Pancreas (tissue), 10 donors: ENCODE data around the gene GPS1. TPM values are rescaled to one million over a fixed set of nuclear protein-coding genes. Genes with fewer than 3 reads are reported as not detected.
"Not testable (repeated sequence)": the region's sequence is repeated elsewhere in the genome, so short reads cannot be mapped to it uniquely, and the experiment has no call there.

Experiments used
- ATAC-seq, 4 donors: fragments of 200-7000 bp; cut with Tn5 transposase; one replicate each; pipeline versions ENCODE4 v1.8.0 to v1.9.1; 2020; ENCODE audit warnings: mild to moderate bottlenecking in 4 of 4, moderate library complexity in 4 of 4
- DNase-seq, 6 donors: peaks; one replicate each; pipeline ENCODE4 v3.0.0-alpha.2; 2020
- FAIRE-seq: peaks from 2 replicates; lab custom pipeline; 2012; peaks lifted over from hg19 to GRCh38; lab: Jason Lieb, UNC
- H3K27ac ChIP-seq, 4 donors: fragments of 200-600 bp; sonication (generic); 1 replicate in 3 of 4; 2 replicates in 1 of 4; pipeline versions ENCODE4 v1.5.0 to v1.8.0; 2020
- H3K27me3 ChIP-seq, 4 donors: fragments of 200-600 bp; one replicate each; pipeline ENCODE4 v1.8.0; 2021
- H3K36me3 ChIP-seq, 3 donors: fragments of 200-600 bp; sonication (generic) in 1 of 3; one replicate each; pipeline versions ENCODE4 v1.5.0 to v1.8.0; 2020 to 2021
- H3K4me1 ChIP-seq, 3 donors: fragments of 200-600 bp; one replicate each; pipeline ENCODE4 v1.8.0; 2021
- H3K4me3 ChIP-seq, 4 donors: fragments of 200-600 bp; sonication (generic) in 2 of 4; one replicate each; pipeline versions ENCODE4 v1.5.0 to v1.8.0; 2020 to 2021
- H3K9me3 ChIP-seq, 4 donors: fragments of 200-600 bp; one replicate each; pipeline ENCODE4 v1.8.0; 2021
- WGBS, 2 donors: extraction: QIAGEN DNeasy Blood & Tissue Kit; methylation state at CpG; one replicate each; pipeline ENCODE4 v1.1.7; 2013; 5-methylcytosine and 5-hydroxymethylcytosine counted together
- intact Hi-C, 3 donors: fragments of 100-400 bp; cut with DNase I; formaldehyde crosslinking; loops; one replicate each; pipeline versions ENCODE4 v1.11.1 to v1.14.2; 2022
- polyA plus RNA-seq, 2 donors: library from polyadenylated mRNA; stranded (reverse); fragments of 200-250 nt; gene quantifications; one replicate each; pipeline ENCODE4 v1.2.3, GENCODE V29; 2013
- total RNA-seq, 6 donors: library from RNA; stranded (reverse); fragmentation: NEBNext Ultra II Directional in 4 of 6; extraction: Animal tissue kit (Norgen Biotek cat#: 25700) in 4 of 6; gene quantifications; one replicate each; pipeline versions ENCODE4 v1.2.1 to v1.2.4, GENCODE V29; 2021 to 2023
- TF ChIP-seq, protein P1 (sequence below), 4 donors: fragments of 200-600 bp; sonication (generic) in 3 of 4; IDR thresholded peaks; one replicate each; pipeline versions ENCODE4 v1.5.0 to v1.8.0; 2021; ENCODE audit warnings: antibody characterized with exemption in 4 of 4
- donor health status: healthy with polysubstance abuse.
- donor health status: DM: no; HTN: no; CAD: no; lungs with moderate emphysema.
- donor health status: DM: no; HTN: no; CAD: no.
- donor health status: control.
- donor health status: control.
- donor health status: Bipolar disorder and iron deficiency.
- donor health status: DM: yes; HTN: yes; CAD: no.
- donor health status: DM: no; HTN: no; CAD: no.
- donor health status: DM: no; HTN: no; CAD: no.
- donor health status: DM: yes; HTN: yes; CAD: no.

GPS1 gene
- total and polyA plus RNA-seq, 8 donors: 43.0 to 149 (median 53.3) TPM

DNA sequence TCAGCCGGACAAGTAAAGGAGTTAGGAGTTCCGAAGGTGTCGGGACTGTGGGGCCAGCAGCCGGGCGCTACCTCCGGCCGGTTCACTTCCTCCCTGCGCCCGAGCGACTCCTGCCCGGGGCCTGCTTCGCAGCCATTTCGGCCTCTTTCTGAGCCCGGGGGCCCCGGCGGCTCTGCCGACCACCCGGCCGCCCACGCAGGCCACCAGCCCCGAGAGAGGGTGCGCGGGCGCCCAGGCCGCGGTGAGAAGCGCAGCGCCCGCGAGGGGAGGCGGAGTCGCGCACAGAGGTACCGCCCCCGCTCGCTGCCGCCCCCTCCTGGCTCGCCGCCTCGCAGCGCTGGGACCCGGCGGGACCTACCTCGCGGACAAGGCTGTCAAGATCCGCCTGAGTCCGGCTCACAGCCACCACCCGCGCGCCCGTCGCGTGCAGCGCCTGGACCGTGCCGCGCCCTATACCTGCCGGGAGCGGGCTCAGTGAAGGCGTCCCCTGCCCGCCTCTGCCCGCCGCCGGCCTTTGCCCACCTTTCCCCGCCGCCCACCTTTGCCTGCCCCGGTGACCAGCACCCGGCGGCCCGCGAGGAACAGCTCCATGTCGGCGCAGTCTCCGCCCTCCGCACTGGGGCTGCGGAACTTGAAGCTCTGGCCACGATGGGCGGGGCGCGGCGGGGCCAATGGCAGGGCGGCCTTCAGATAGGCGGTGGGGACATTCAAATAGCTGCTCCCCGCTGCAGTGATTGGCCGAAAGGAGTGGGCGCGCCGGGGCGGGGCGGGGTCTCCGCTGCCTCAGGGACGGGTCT is 14.4 kb upstream of the GPS1 start, which contains the start of gene DCXR:
TSS of gene DCXR (minus strand) at position 606 of the 797 bp plus-strand sequence. CDS start at position 591, 15 bp downstream.
- ATAC-seq (peak; percentile 94 to 98 (median 95)), FAIRE-seq (peak; percentile 26), DNase-seq (peak; percentile 96 to 99 (median 97))
- H3K9me3 ChIP-seq: no peaks in the 10 kb centered on the region
- TF ChIP-seq, protein P1, sequence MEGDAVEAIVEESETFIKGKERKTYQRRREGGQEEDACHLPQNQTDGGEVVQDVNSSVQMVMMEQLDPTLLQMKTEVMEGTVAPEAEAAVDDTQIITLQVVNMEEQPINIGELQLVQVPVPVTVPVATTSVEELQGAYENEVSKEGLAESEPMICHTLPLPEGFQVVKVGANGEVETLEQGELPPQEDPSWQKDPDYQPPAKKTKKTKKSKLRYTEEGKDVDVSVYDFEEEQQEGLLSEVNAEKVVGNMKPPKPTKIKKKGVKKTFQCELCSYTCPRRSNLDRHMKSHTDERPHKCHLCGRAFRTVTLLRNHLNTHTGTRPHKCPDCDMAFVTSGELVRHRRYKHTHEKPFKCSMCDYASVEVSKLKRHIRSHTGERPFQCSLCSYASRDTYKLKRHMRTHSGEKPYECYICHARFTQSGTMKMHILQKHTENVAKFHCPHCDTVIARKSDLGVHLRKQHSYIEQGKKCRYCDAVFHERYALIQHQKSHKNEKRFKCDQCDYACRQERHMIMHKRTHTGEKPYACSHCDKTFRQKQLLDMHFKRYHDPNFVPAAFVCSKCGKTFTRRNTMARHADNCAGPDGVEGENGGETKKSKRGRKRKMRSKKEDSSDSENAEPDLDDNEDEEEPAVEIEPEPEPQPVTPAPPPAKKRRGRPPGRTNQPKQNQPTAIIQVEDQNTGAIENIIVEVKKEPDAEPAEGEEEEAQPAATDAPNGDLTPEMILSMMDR (IDR thresholded peaks at IDR 0.05): peak; percentile 76 to 83 (median 80)
- H3K4me3 ChIP-seq: peak within 1 kb of the TSS; percentile 62 to 75 (median 70)
- H3K27ac ChIP-seq: peak within 1 kb of the TSS; percentile 90 to 99 (median 98)
- H3K36me3 ChIP-seq: no peaks in the 10 kb centered on the region
- no peaks in the 10 kb centered on the region for H3K27me3 ChIP-seq
- intact Hi-C loops: no loop called here
- H3K4me1 ChIP-seq: peaks cover 0 to 9% (median 1%) of the 10 kb centered on the region in 3 donors
- WGBS, 2 donors: 0 to 1% methylated on average over 68 to 92 of the region's 92 CpGs

DNA sequence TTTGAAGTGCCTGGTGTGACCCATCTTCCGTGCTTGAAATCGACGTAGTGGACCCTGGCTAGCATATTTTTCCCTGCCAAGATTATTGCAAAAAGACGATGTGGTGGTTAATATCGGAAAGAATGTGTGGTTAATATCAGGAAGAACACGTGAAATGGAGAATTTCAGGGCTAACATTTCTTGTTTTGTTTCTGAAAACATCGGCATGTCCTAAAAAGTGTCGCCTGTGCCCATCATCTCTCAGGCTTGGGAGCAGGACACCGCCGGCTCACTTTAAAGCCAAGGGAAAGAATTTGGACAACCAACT is 13.9 kb upstream of the GPS1 start:
- ATAC-seq: no peak

DNA sequence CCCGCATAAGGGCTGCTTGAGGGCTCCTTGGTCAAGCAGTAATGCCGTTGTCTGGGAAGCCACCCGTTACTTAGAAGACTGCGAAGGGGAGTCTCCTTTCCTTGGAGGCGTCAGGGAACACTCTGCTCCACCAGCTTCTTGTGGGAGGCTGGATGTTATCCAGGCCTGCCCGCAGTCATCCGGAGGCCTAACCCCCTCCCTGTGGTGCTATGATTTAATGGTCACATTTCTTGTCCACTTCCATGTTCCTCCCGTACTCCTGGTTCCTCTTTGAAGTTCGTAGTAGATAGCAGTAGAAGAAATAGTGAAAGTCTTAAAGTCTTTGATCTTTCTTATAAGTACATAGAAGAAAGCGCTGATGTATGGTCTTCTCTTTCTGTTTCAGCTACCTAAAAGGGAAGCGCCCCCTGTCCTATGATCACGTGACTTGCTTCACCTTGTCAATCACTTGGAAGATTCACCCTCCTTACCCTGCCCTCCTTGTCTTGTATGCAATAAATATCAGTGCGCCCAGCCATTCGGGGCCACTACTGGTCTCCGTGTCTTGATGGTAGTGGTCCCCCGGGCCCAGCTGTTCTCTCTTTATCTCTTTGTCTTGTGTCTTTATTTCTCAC is 12.8 kb upstream of the GPS1 start:
- FAIRE-seq, H3K36me3 ChIP-seq, H3K27ac ChIP-seq, ATAC-seq, H3K9me3 ChIP-seq, H3K4me3 ChIP-seq, H3K27me3 ChIP-seq, H3K4me1 ChIP-seq, intact Hi-C loops, DNase-seq: not testable (repeated sequence)
- WGBS, 2 donors: 90 to 93% methylated on average over 16 of the region's 16 CpGs

More for the DNA sequence above, 13.9 kb upstream of the GPS1 start:
- no peaks in the 10 kb centered on the region for H3K9me3 ChIP-seq
- H3K27ac ChIP-seq: peak overlapping the region; percentile 90 to 99 (median 98)
- intact Hi-C loops: no loop called here
- no peaks in the 10 kb centered on the region for H3K27me3 ChIP-seq
- H3K4me3 ChIP-seq: peak overlapping the region in 2 of 4 donors; percentile 73 to 75
- TF ChIP-seq, protein P1 (IDR thresholded peaks at IDR 0.05): no peak
- H3K4me1 ChIP-seq: peaks cover 0 to 9% (median 0%) of the 10 kb centered on the region in 3 donors
- DNase-seq (no peak), FAIRE-seq (no peak)
- H3K36me3 ChIP-seq: no peaks in the 10 kb centered on the region
- WGBS, 2 donors: 1 to 3% methylated on average over 10 of the region's 10 CpGs

DNA sequence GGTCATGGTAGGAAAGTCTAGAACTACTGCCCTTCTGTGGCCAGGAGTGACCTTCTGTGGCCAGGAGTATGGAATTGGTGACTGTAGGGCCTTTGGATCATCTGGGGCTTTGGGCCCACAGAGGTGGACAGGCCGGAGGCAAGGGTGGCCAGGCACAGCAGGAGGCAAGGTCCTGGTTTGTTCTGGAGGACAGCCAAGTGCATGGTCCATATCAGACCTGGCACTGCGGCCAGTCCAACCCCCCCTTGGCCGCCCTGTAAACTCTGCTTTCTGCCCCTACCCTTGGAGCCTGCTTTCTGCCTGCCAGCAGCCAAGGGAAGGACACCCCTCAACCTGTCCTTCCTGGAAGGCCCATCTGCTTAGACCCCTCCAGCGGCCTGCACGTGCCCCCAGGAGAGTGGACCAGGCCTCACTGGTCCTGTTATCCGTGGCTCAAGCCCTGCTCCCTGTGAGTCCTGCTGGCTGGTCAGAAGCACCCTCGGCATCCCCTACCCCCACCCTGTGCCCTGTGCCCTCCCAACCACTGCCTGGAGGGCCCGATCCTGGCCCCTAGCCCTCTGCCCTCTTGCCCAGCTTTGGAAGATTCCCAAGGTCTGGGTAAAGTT is 11.9 kb upstream of the GPS1 start:
- Histone ChIP-seq H3K36me3 (no peaks in the 10 kb centered on the region), H3K27ac (no peak overlapping the region), H3K4me3 (no peak overlapping the region), H3K27me3 (no peaks in the 10 kb centered on the region), H3K9me3 (no peaks in the 10 kb centered on the region), H3K4me1 (peaks cover 0 to 9% (median 0%) of the 10 kb centered on the region in 3 donors)
- TF ChIP-seq, protein P1 (IDR thresholded peaks at IDR 0.05): no peak
- DNase-seq (no peak), FAIRE-seq (no peak), ATAC-seq (no peak)
- intact Hi-C loops: no loop called here
- WGBS, 2 donors: 64 to 66% methylated on average over 8 of the region's 8 CpGs

DNA sequence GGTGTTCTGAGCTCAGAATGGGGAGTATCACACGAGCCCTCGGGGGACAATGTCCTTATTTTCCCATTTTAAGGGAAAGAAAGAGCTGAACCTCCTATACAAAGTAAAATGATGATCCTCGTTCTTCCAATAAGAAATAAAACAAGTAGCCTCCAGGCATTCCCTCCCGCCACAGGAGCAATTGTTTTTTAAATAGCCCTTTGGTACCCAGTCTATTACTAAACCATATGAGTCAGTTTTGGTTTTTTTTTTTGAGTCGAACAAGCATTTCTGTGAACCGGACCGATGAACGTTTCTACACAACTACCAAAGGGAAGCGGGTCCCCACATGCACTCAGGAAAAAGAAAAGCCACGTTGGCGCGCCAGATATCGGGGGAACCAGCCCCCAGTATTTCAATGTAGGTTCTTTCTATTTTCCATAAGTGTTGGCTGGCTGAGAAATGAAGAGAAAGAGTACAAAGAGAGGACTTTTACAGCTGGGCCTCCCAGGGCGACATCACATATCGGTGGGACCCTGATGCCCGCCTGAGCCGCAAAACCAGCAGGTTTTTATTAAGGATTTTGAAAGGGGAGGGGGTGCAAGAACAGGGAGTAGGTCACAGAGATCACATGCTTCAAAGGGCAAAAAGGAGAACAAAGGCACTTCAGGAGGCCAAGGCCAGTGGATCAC is 10.4 kb upstream of the GPS1 start:
- intact Hi-C loops: no loop called here
- no peak for ATAC-seq
- Histone ChIP-seq H3K4me3 (no peak overlapping the region), H3K27ac (no peak overlapping the region), H3K9me3 (no peaks in the 10 kb centered on the region), H3K36me3 (no peaks in the 10 kb centered on the region), H3K27me3 (no peaks in the 10 kb centered on the region), H3K4me1 (peaks cover 0 to 5% (median 0%) of the 10 kb centered on the region in 3 donors)
- FAIRE-seq: no peak
- DNase-seq: no peak
- TF ChIP-seq, protein P1 (IDR thresholded peaks at IDR 0.05): no peak
- WGBS, 2 donors: 83 to 90% methylated on average over 17 of the region's 17 CpGs
